NCI-H345 treated with DMSO at 0.1 percent for 48 hours (cell line): ENCODE measurements around the gene RTTN.

ENCODE experiments used
- DNase-seq: peaks from one replicate; lab custom pipeline; 2025; ENCODE audit not compliant: unreplicated experiment; lab: John Stamatoyannopoulos, UW

The RTTN gene

DNA sequence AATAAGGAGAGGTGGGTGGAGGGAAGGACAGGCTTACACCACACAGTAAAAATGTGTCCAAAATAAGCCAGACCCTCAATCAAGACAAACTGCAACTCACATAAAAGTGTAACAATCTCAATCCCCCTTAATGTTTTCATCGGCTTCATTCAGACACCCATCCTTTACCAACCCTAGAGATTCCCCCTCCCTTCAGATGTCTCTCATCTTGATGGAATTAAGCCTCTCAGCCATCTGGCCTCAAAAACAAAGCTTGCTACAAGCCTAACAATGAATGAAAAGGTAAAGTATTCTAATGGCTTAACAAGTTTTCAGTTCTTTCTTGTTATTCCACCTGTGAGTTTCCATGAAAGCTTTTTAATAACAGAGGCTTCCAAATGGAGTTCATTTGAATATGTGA lies 5.2 kb downstream of the RTTN start:
- DNase-seq: no peak

DNA sequence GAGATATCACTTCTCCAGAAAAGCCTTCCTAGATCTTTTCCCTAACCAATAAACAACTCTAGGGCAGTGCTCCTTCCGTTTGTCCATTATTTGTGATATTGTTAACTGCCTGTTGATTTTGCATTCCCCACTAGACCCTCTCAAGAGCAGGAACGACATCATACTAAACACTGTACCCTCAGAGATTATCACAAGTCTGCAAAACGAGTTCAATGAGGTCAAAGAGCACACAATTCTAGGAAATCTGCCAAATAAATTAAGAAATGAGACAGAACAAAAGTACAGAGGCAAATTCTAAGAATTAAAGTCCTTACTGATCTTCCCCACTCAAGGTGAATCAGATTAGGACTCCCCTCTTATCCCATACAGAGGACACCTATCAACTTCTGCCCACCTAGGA lies 7.6 kb downstream of the RTTN start:
- no peak for DNase-seq

DNA sequence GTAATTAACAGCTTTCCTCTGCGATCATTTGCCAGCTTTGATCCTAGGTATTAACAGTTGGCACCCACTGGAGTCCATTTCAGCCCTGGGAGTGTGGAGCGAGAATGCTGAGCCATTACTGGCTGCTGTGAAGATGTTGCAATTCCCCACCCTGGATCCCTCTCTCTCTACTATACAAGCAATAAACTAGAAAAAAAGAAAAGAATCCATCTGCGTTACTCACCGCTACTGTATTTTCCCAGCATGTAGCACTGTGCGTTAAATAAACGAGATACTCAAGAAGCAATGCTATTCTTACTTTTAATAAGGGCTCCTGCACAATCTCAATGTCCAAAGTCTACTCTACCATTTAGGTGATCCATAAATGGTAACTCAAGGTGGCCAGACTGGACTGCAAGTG lies 8.5 kb downstream of the RTTN start:
- no peak for DNase-seq

DNA sequence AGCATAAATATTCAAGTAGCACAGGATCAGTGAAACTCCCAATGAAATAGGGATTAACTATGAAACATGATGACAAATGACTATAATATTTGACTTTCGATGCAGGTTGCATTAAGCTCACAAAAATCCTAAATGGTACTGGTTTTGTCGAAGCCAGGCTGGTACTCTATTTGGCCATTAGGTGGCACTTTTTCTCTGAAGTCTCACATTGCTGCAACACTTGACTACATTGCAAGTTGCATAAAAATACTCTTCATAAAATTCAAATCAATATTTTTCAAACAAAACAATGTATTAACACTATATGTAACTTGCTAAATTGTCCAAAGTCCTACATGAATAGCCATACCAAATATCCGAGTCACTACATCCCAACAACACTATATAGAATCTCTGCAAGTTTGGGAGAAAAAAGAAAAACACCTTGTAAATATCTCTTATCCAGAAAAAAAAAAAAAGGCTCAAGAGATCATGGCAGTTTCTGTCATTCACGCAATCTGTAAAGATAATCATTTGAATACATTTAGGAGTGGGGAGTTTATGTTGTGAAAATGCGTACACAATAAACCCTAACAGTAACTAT lies 9.5 kb downstream of the RTTN start:
- peak; percentile 21 for DNase-seq

DNA sequence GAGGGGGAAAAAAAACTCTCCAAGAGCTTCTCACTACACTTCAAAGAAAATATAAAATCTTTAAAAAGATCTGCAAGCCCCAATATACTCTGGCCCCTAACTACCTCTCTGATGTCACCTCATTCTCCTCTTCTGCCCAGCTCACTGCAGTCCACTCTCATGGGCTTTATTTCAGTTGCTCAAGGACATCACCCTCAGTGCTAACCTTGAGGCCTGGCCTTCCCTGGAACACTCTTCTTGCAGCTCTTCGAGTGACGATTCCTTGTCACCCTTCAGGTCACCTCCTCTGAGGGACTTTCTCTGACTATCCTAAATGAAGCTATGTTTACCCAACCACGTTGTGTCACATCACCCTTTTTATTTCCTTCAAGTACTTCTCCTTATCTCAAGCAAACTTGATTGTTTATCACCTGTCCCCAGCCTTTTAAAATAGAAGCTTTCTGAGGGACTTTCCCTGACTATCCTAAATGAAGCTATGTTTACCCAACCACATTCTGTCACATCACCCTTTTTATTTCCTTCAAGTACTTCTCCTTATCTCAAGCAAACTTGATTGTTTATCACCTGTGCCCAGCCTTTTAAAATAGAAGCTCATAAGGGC lies 10.4 kb downstream of the RTTN start:
- DNase-seq: no peak

DNA sequence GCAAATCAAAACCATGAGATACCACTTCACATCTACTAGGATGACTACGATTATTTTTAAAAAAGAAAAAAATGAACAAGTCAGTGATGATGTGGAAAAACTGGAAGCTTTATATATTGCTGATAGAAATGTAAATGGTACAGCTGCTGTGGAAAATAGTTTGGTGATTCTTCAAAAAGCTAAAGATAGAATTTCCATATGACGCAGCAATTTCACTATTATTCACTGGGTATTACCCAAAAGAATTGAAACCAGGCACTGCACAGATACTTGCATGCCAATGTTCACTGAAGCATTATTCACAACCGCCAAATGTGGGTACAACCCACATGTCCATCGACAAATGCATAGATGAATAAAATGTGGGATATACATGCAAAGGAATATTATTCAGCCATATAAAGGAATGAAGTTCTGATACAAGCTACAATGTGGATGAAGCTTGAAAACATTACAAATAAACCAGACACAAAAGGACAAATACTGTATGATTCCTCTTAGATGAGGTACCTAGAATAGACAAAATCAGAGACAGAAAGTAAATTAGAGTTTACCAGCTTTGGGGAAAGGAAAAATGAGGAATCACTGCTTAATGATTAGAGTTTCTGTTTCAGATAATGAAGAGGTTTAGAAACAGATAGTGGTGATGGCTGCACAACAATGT lies 11.1 kb downstream of the RTTN start:
- no peak for DNase-seq

DNA sequence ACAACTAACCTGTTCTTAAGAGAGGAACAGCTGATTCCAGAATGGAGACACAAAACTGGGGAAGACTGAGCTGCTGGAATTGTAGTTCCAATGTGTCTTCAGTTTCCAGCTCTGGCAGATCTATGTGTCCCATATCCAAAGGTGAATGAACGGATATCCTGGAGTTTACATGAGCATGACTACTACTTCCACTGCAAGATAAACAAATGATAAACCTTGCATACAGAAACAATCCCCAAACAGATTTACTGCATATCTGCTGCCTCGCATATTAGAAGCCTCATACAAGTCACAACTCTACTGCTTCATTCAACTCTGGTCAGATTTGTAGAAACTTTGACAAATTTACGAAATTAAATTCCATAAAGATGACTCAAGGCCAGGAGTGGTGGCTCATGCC lies 15.0 kb downstream of the RTTN start:
- DNase-seq: no peak

DNA sequence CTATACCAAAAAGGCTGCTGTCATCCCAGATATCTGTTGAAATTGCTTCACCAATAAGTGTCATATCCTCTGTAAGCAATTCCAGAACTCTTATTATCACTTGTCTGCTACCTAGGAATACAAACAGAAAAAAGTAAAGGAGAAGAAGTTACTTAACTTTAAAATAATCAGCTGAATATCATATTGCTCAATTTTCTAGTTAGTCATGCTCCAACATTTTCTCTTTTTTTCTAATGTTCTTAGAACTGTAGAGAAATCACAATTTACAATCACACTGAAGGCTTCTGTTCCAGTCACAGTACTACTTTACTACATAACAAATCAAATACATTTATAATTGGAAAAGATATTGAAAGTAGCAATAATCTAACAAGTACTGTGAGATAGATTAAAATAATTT lies 17.4 kb downstream of the RTTN start:
- DNase-seq: no peak

DNA sequence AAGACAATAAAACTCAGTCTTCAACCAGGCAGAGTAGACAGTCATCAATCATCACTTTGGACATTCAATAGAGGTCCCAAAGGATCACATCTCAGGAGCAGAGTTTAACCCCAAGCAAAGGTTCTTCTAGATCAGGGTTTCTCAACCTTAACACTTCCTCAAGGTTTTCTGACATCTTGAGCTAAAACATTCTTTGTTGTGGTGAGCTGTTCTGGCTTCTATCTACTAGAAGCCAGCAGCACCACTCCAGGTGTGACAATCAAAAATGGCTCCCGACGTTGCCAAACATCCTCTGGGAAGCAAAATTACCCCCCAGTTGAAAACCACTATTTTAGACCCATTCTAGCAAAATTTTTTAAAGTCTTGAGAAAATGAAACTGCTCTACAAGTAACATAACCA lies 22.0 kb downstream of the RTTN start:
- DNase-seq: no peak

DNA sequence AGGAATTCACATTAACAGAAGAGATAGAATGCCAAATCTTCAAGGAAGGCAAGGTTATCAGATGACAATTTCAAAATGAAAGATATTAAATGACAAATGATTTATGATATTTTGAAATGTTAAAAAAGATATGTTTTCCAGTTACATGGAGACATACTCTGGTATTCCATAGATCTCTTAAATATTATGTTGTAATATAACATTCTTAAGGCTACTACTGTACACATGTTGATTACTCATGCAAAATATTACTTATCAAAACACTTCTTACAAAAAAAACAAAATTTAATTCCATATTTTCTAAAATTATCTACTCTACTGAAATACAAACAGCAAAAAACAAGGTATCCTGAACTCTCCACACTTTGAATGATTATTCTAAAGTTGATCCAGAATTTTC lies 22.9 kb downstream of the RTTN start:
- DNase-seq: no peak

DNA sequence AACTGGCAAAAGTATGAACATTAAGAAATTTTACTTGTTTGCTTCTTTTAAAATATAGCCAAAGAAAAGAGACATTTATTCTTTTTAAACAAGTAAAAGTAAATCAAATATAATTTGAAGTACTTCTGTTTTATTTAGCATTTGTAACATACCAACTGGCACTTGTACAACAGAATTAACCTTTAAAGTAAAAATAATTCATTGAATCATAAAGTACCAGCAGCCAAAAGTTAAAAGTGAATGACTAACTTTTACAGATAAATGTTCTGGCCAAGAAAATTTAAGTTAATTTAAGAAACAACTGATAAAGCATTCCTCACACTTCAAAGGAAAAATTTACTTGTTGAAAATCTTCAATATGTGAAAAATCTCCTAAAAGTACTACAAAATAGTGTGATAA lies 23.8 kb downstream of the RTTN start:
- no peak for DNase-seq

DNA sequence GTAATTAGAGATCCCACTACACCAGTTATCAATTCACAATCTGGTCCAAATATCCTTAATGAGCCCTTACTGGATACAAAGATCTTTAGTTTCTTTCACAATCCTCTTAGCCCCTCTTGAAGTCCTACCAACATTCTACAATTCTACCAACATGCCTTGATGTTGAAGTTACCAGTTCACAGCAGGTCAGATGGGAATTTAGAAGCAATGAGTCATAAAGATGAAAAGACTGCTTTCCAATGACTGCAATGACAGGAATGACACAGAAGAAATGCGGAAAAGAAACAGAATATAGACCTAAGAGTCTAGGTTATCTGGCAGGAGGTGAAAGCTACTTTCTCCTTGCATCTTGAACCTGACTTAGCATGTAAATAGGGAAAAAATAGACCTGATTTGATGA lies 24.5 kb downstream of the RTTN start:
- no peak for DNase-seq

DNA sequence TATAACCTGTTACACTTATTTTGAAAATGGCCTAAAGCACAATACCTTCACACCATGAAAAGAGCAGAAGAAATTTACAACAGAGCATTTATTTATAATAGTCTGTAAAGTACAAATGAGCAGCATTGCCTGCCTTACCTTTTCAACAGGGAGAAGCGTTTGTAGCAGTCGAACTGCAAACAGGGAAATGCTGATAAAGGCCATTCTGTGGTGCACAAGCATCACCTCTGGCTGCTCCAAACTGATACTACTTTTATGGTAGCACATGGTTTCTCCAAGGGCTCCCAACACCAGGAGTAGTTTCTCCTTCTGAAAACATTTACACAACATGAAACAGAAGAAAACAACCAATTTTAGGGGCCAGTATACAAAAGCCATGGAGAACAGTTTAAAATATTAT lies 28.9 kb downstream of the RTTN start:
- DNase-seq: no peak

DNA sequence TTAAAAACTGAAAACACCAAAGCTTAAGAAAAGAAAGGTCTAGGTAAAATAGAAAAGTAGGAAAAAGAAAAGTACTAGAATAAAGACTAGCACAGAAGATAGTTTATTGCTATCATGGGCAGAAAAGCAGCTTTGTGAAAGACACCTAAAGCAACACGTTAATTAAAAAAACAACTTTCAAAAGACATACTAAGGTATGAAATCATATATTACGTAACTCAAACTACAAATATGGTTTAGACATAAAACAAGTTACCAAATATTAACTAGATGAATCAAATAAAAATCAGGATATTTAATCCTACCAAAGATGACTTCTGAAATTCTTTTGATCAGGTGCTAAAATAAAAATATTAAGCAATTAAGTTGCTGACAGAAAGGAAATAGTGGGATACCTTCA lies 30.3 kb downstream of the RTTN start:
- DNase-seq: no peak

DNA sequence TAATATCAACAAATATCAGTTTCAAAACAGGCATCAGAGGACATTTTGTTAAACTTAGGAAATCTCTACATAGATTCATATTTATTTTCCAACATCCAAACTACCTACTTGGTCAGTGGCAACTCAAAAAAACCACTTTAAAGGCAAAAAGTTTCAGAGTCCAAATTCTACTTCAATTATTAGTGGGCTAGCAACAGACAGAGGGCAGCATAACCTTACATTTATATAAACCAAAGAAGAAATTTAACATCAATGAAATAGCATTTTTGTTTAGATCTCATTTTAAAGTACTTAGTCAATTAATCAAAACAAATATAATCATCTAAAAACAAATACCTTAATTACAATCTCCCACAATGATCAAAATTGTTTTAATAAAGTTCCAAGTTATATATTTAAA lies 33.3 kb downstream of the RTTN start:
- DNase-seq: no peak

DNA sequence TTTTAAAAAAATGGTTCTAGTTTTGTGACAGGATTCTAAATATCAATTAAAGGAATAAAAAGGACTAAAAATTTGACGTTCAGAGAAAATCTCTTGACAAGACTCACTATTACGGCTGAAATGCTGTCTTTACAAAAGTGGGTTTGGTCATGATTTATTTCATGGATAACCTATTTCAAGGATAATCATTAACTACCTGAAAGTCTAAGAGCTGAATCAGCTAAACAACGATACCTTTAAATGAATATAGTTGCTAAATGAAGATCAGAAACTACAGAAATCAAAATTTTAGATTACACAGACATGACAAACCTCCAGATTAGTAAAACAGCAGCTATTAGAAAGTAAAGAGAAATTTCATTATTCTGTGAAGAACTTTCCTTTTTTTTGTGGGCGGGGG lies 35.7 kb downstream of the RTTN start:
- no peak for DNase-seq

DNA sequence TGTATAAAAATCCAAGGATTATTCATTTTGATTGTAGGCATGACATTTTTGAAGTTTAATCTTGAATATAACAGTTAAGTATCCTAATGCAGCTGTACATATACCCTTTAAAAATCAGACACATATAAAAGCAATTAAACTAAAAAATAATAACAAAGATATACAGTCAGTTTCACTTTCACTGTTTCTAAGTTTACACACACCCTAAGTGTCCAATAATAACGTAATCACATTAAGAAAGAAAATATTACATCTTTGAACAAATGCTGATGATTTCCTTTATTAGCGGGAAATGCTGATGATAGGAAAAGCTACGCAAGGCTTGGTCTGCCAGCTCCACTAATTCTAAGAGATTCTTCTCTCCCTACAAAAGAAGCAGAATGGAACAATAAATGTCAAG lies 38.8 kb downstream of the RTTN start:
- no peak for DNase-seq

DNA sequence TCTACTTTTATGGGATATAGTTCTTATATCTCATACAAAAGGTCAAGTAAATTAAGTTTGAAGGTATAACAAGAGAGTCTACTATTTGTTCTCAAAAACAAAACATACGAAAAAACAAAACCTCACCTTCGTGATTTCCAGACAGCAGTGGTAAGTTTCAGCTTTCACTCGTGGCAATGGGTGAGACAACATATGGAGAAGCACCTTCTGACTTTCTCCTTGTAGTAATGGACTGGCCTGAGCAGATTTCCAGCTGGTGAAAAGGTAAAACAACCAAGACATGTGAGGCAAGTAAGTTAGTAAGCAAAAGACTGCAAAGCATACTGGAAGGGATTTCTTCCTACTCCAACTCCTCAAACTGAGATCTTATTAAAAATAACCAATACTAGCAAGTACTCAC lies 39.6 kb downstream of the RTTN start:
- DNase-seq: no peak

DNA sequence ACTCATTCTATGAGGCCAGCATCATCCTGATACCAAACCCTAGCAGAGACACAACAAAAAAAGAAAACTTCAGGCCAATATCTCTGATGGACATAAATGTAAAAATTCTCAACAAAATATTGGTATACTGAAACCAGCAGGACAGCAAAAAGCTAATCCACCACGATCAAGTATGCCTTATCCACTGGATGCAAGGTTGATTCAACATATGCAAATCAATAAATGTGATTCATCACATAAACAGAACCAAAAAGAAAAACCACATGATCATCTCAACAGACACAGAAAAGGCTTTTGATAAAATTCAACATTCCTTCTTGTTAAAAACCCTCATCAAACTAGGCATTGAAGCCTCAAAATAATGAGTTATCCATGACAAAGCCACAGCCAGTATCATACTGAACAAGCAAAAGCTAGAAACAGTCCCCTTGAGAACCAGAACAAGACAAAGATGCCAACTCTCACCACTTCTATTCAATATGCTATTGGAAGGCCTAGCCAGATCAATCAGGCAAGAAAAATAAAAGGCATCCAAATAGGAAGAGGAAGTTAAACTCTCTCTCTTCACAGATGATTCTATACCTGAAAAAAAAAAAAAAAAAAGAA lies 45.3 kb downstream of the RTTN start:
- DNase-seq: no peak

DNA sequence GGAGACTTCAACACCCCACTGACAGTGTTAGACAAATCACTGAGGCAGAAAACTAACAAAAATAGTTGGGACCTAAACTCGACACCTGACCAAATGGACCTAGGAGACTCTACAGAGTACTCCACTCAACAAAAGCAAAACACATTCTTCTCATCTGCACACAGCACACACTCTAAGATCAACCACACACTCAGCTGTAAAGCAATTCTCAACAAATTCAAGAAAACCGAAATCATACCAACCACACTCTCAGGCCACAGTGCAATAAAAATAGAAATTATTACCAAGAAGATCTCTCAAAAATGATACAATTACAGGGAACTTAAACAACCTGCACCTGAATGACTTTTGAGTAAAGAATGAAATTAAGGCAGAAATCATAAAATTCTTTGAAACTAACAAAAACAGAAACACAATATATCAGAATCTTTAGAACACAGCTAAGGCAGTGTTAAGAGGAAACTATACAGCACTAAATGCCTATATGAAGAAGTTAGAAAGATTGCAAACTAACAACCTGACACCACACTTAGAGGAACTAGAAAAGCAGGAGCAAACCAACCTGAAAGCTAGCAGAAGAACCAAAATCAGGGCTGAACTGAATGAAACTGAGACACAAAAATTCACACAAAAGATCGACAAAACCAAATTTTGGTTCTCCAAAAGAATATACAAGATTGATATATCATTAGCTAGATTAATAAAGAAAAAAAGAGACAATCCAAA lies 46.3 kb downstream of the RTTN start:
- no peak for DNase-seq

DNA sequence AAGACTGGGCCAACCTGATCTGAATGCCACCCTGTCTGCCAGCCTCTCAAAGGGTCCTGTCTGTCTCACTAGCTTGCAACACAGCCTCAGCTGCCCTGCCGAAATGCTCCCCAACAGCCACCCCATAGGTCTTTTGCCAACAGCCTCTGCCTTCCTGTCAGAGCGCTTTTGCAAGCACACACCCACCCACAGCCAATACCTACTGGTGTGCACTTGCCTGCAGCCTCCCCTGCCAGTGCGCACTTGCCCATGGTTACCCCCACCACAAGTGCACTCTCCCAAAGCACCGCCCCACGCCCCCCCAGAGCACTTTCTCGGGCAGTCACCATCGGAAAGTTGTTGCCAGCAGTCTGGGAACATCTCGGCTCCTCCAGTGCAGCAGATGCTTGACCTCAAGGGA lies 48.6 kb downstream of the RTTN start:
- no peak for DNase-seq
